ENCODE measurements around the gene PLXNA4. TPM values are rescaled to one million over a fixed set of nuclear protein-coding genes. Genes with fewer than 3 reads are reported as not detected.

Gene PLXNA4
- total RNA-seq, 2 experiments from 2014 or later: 0.18 to 0.70 TPM

DNA sequence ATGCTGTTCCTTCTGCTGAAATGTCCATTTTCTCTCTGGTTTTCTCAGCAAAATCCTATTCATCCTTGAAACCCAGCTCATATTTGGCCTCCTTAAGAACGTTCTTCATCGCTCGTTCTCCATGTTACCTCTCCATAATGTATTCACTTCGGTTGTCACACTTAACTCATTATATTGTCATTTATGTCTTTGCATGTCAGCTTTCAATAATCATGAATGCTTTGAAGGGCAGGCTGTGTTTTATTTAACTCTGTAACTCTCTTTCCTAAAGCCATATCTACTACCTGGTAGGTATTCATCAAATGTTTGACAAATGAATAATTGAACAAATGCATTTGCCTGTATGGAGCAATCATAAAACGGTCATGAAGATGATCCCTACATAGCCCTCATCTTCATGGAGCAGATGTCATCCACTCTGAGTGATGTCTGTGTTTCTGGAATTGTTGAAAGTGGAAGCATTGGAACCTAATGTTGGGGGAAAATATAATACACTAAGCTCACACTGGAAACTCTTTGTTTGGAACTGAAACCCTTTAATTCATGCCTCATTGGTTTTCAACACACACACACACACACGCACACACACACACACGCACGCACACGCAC is 303.4 kb downstream of the PLXNA4 start:
- no peak overlapping the region for H3K4me3 Mint-ChIP-seq
- DNase-seq (no peak), ATAC-seq (no peak)
- ChIA-PET CTCF (interaction anchor here (1.8 kb wide), 1 partner anchor 308 kb away, joined by 5 read pairs; no protein-coding TSS in a partner anchor), POLR2A (no interaction called here)
- TF ChIP-seq, protein P1, sequence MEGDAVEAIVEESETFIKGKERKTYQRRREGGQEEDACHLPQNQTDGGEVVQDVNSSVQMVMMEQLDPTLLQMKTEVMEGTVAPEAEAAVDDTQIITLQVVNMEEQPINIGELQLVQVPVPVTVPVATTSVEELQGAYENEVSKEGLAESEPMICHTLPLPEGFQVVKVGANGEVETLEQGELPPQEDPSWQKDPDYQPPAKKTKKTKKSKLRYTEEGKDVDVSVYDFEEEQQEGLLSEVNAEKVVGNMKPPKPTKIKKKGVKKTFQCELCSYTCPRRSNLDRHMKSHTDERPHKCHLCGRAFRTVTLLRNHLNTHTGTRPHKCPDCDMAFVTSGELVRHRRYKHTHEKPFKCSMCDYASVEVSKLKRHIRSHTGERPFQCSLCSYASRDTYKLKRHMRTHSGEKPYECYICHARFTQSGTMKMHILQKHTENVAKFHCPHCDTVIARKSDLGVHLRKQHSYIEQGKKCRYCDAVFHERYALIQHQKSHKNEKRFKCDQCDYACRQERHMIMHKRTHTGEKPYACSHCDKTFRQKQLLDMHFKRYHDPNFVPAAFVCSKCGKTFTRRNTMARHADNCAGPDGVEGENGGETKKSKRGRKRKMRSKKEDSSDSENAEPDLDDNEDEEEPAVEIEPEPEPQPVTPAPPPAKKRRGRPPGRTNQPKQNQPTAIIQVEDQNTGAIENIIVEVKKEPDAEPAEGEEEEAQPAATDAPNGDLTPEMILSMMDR (IDR thresholded peaks at IDR 0.05): no peak
- H3K27ac Mint-ChIP-seq: no peak overlapping the region
- H3K9me3 Mint-ChIP-seq: no peaks in the 10 kb centered on the region
- peaks cover 10% of the 10 kb centered on the region for H3K27me3 Mint-ChIP-seq
- intact Hi-C loops (cut with micrococcal nuclease): no loop called here
- H3K36me3 Mint-ChIP-seq (ENCODE audit: low read depth): no peaks in the 10 kb centered on the region
- H3K4me1 Mint-ChIP-seq (ENCODE audit: low read depth): no peaks in the 10 kb centered on the region

DNA sequence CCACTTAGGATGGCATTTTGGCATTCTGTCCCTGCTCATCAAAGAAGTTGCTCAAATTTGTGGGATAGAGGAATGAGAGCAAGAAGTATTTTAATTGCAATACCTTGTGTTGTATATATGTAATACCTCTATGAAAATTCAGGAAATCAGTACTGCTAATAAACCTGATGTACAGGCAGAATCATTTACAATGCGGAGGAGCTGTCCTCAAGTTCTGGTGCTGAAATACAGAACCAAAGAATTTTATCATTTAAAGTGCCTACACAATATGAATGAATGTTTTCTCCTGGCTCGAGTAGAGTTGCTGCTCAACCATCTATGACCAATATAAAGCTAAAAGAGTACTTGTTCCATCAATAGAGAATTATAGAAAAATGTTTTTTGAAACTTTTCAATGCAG is 305.8 kb downstream of the PLXNA4 start:
- ChIA-PET POLR2A (no interaction called here), CTCF (interaction anchor here (0.9 kb wide), 1 partner anchor 90 kb away, joined by 3 read pairs; no protein-coding TSS in a partner anchor)
- DNase-seq (no peak), ATAC-seq (no peak)
- H3K36me3 Mint-ChIP-seq (ENCODE audit: low read depth): no peaks in the 10 kb centered on the region
- H3K4me1 Mint-ChIP-seq (ENCODE audit: low read depth): no peaks in the 10 kb centered on the region
- H3K27me3 Mint-ChIP-seq: peaks cover 5% of the 10 kb centered on the region
- no peak overlapping the region for H3K4me3 Mint-ChIP-seq
- intact Hi-C loops (cut with micrococcal nuclease): no loop called here
- H3K27ac Mint-ChIP-seq: no peak overlapping the region
- no peaks in the 10 kb centered on the region for H3K9me3 Mint-ChIP-seq
- TF ChIP-seq, protein P1 (IDR thresholded peaks at IDR 0.05): no peak

DNA sequence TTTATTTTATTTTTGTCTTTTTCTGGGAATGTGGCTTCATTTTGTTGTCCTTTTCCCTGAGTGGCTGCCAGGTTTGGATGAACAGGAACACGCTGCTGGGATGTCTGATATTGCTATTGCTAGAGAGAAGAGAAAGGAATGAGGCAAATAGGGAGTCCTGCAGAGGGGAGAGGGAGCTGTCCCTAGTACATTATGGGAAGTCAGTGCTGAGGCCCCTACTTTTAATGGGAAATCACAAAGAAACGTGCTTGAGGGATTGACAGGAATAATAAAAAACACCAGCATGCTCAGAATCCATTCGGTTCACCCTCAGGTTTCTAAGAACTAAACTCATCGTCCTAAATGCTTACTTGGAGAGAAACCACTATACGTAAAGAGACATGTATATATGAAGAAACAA is 306.6 kb downstream of the PLXNA4 start:
- TF ChIP-seq, protein P1 (IDR thresholded peaks at IDR 0.05): no peak
- intact Hi-C loops (cut with micrococcal nuclease): no loop called here

DNA sequence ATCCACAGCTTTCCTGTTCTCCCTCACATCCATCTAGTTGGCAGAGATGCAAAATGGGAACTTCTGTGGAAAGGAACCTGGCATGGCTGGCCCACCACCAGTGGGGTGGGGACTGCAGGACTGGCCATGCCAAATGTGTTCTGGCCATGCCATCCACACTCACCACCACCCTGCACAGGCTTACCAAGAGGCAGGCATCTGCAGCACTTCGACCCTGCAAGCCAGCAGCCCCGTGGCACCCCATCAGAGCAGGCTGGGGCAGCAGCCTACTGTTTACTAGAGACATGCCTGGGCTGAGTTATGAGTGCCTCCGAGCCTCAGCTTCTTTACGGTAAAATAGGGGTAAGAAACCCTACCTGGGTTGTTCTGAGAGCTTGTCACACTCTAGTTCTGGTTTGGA is 313.1 kb downstream of the PLXNA4 start:
- ChIA-PET CTCF (no interaction called here), POLR2A (no interaction called here)
- Mint-ChIP-seq H3K27me3 (peaks cover 3% of the 10 kb centered on the region), H3K36me3 (ENCODE audit: low read depth) (no peaks in the 10 kb centered on the region), H3K9me3 (no peaks in the 10 kb centered on the region), H3K4me1 (ENCODE audit: low read depth) (no peaks in the 10 kb centered on the region), H3K4me3 (no peak overlapping the region), H3K27ac (no peak overlapping the region)
- no peak for DNase-seq
- no peak for ATAC-seq
- TF ChIP-seq, protein P1 (IDR thresholded peaks at IDR 0.05): no peak
- intact Hi-C loops (cut with micrococcal nuclease): no loop called here

More for the DNA sequence above, 306.6 kb downstream of the PLXNA4 start:
- Mint-ChIP-seq H3K4me3 (no peak overlapping the region), H3K4me1 (ENCODE audit: low read depth) (no peaks in the 10 kb centered on the region), H3K27ac (no peak overlapping the region), H3K27me3 (peaks cover 5% of the 10 kb centered on the region), H3K9me3 (no peaks in the 10 kb centered on the region), H3K36me3 (ENCODE audit: low read depth) (no peaks in the 10 kb centered on the region)
- DNase-seq (no peak), ATAC-seq (no peak)
- ChIA-PET CTCF (no interaction called here), POLR2A (no interaction called here)

DNA sequence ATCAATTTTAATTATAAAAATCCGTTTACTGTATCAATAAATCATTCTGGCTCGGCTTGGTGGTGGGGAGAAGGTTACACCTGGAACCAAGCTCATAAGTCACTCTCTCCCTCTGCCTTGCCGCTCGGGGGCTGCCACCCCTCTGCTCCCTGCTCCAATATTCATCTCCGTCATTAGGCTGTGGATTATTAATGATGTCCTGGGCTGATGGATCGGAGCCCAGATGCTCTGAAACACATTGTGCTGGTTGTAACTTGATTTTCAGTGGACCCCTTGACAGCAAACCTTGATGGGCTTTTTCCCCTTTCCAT is 314.2 kb downstream of the PLXNA4 start:
- Mint-ChIP-seq H3K27me3 (peaks cover 3% of the 10 kb centered on the region), H3K4me3 (no peak overlapping the region), H3K9me3 (no peaks in the 10 kb centered on the region), H3K36me3 (ENCODE audit: low read depth) (no peaks in the 10 kb centered on the region), H3K4me1 (ENCODE audit: low read depth) (no peaks in the 10 kb centered on the region), H3K27ac (no peak overlapping the region)
- intact Hi-C loops (cut with micrococcal nuclease): no loop called here
- TF ChIP-seq, protein P1 (IDR thresholded peaks at IDR 0.05): no peak
- no peak for ATAC-seq
- ChIA-PET CTCF (no interaction called here), POLR2A (no interaction called here)
- DNase-seq: no peak

Measured in activated CD8-positive, alpha-beta T cell treated with anti-CD3 and anti-CD28 coated beads for 36 hours (primary cell).